B cell (primary cell): ENCODE measurements around the gene MAGI2. TPM values are rescaled to one million over a fixed set of nuclear protein-coding genes. Genes with fewer than 3 reads are reported as not detected.
"Not testable (repeated sequence)": the region's sequence is repeated elsewhere in the genome, so short reads cannot be mapped to it uniquely, and the experiment has no call there.

Experiments used
- ATAC-seq: fragments of 200-7000 bp; cut with Tn5 transposase; one replicate; pipeline ENCODE4 v1.10.0; 2021; ENCODE audit warnings: low read depth, mild to moderate bottlenecking, moderate number of reproducible peaks, moderate library complexity
- CTCF ChIA-PET: fragments of 350-600 bp; sonication (Branson Sonifier 250); formaldehyde crosslinking; loops from one replicate; lab custom pipeline; 2021; ENCODE audit warnings: antibody characterized with exemption, inconsistent platforms; lab: Charles Lee
- POLR2A ChIA-PET: fragments of 350-600 bp; sonication (Branson Sonifier 250); formaldehyde crosslinking; loops from one replicate; lab custom pipeline; 2021; ENCODE audit warnings: antibody characterized with exemption; lab: Charles Lee
- DNase-seq: peaks from one replicate; pipeline ENCODE4 v3.0.0; 2013
- H2AFZ ChIP-seq: 2 replicates; pipeline ENCODE4 v1.6.1; 2012; ENCODE audit warnings: mild to moderate bottlenecking, low read depth, low read length; ENCODE audit not compliant: insufficient read depth, poor library complexity, severe bottlenecking
- H3K27ac ChIP-seq, 2 donors: 1 replicate in 1 of 2; 2 replicates in 1 of 2; pipeline ENCODE4 v1.5.1; 2012 to 2013; ENCODE audit warnings: low read length in 2 of 2, mild to moderate bottlenecking in 2 of 2, moderate library complexity in 1 of 2
- H3K27me3 ChIP-seq, 4 experiments: fragments of 200-600 bp in 1 of 4; sonication (generic) in 1 of 4; replicated peaks in 1 of 4; 1 replicate in 2 of 4; 2 replicates in 2 of 4; pipeline versions ENCODE4 v1.6.1 to v1.7.0; 2013 to 2016; ENCODE audit warnings: low read length in 3 of 4, mild to moderate bottlenecking in 2 of 4, mixed read lengths in 1 of 4, moderate library complexity in 1 of 4; ENCODE audit not compliant: insufficient read depth in 4 of 4, control insufficient read depth in 3 of 4; ENCODE audit errors: control extremely low read depth in 1 of 4
- H3K36me3 ChIP-seq, 2 experiments: replicated peaks in 1 of 2; 1 replicate in 1 of 2; 2 replicates in 1 of 2; pipeline versions ENCODE4 v1.6.1 to v1.7.1; 2013; ENCODE audit warnings: low read length in 1 of 2; ENCODE audit not compliant: insufficient read depth in 2 of 2, control insufficient read depth in 1 of 2; ENCODE audit errors: control extremely low read depth in 1 of 2, extremely low read depth in 1 of 2
- H3K4me1 ChIP-seq, 2 donors: fragments of 200-600 bp in 1 of 2; sonication (generic) in 1 of 2; 1 replicate in 1 of 2; 2 replicates in 1 of 2; pipeline versions ENCODE4 v1.5.1 to v1.6.1; 2013 to 2017; ENCODE audit warnings: low read length in 2 of 2; ENCODE audit not compliant: control insufficient read depth in 2 of 2, insufficient read depth in 2 of 2
- H3K4me2 ChIP-seq: replicated peaks from 2 replicates; pipeline ENCODE3; 2012; ENCODE audit warnings: mild to moderate bottlenecking, low read depth, low read length; ENCODE audit not compliant: poor library complexity, severe bottlenecking
- H3K4me3 ChIP-seq, 5 experiments: fragments of 200-600 bp in 1 of 5; sonication (generic) in 1 of 5; 1 replicate in 3 of 5; 2 replicates in 2 of 5; pipeline versions ENCODE4 v1.5.1 to v1.7.0; 2011 to 2016; ENCODE audit warnings: low read length in 4 of 5, mild to moderate bottlenecking in 4 of 5, low read depth in 2 of 5, control low read depth in 1 of 5, moderate library complexity in 1 of 5; ENCODE audit not compliant: insufficient read depth in 1 of 5; ENCODE audit errors: control extremely low read depth in 1 of 5, extremely low read depth in 1 of 5
- H3K79me2 ChIP-seq: fragments of 200-600 bp; sonication (generic); one replicate; pipeline ENCODE4 v1.6.0; 2016; ENCODE audit warnings: low read length; ENCODE audit not compliant: control insufficient read depth, insufficient read depth
- H3K9ac ChIP-seq: fragments of 200-600 bp; sonication (generic); 2 replicates; pipeline ENCODE4 v1.6.1; 2017; ENCODE audit warnings: mild to moderate bottlenecking, low read length, moderate library complexity
- H3K9me3 ChIP-seq, 3 donors: one replicate each; pipeline versions ENCODE4 v1.6.1 to v1.7.1; 2013; ENCODE audit warnings: low read length in 2 of 3; ENCODE audit not compliant: control insufficient read depth in 2 of 3, insufficient read depth in 1 of 3; ENCODE audit errors: control extremely low read depth in 1 of 3
- H4K20me1 ChIP-seq: 2 replicates; pipeline ENCODE4 v1.6.0; 2012; ENCODE audit warnings: mild to moderate bottlenecking, low read length; ENCODE audit not compliant: insufficient read depth, control insufficient read depth, poor library complexity, severe bottlenecking
- H3K27ac Mint-ChIP-seq: one replicate; pipeline ENCODE4 v1.8.0; 2021; ENCODE audit warnings: mixed read lengths
- H3K27me3 Mint-ChIP-seq: one replicate; pipeline ENCODE4 v1.8.0; 2021; ENCODE audit warnings: mixed read lengths
- H3K4me1 Mint-ChIP-seq: one replicate; pipeline ENCODE4 v1.8.0; 2021; ENCODE audit warnings: mixed read lengths
- H3K4me3 Mint-ChIP-seq: one replicate; pipeline ENCODE4 v1.8.0; 2021; ENCODE audit warnings: mixed read lengths
- H3K9me3 Mint-ChIP-seq: one replicate; pipeline ENCODE4 v1.8.0; 2022; ENCODE audit warnings: mixed read lengths; ENCODE audit not compliant: insufficient read depth
- CTCF ChIP-seq: fragments of 200-600 bp; IDR thresholded peaks from one replicate; pipeline ENCODE4 v1.8.0; 2022; ENCODE audit warnings: antibody characterized with exemption, mild to moderate bottlenecking
- EZH2 ChIP-seq: IDR thresholded peaks from 2 replicates; pipeline ENCODE4 v1.6.1; 2012; ENCODE audit warnings: borderline replicate concordance, low read depth, mild to moderate bottlenecking, moderate library complexity, low read length; ENCODE audit not compliant: insufficient read depth, poor library complexity, severe bottlenecking
- WGBS: methylation state at CpG from one replicate; pipeline ENCODE4 v1.1.5; 2013; ENCODE audit warnings: missing lambda C conversion rate; ENCODE audit not compliant: insufficient coverage; 5-methylcytosine and 5-hydroxymethylcytosine counted together
- intact Hi-C: fragments of 100-400 bp; cut with micrococcal nuclease; formaldehyde crosslinking; loops from one replicate; pipeline ENCODE4 v1.10.0; 2022
- polyA plus RNA-seq: library from polyadenylated mRNA; depleted of rRNA; stranded (reverse); fragments of >200 nt; gene quantifications from 2 replicates; pipeline ENCODE4 v1.2.3, GENCODE V29; 2012
- total RNA-seq, 2 donors: library from RNA; stranded (reverse); fragments of 120-200 nt in 1 of 2; gene quantifications; 1 replicate in 1 of 2; 2 replicates in 1 of 2; pipeline versions ENCODE4 v1.2.3 to v1.2.4, GENCODE V29; 2013 to 2022

Gene MAGI2
- total and polyA plus RNA-seq, 2 donors (not counting 1 experiment from before 2014, with no cell fraction given) = 0.16 to 0.64 TPM

GRCh38 chr7:78585980-78586379 is 867.5 kb downstream of the MAGI2 start:
- no peak overlapping the region for H3K27ac ChIP-seq
- TF ChIP-seq EZH2 = no peak
- no peak for TF ChIP-seq CTCF
- POLR2A ChIA-PET = no interaction called here

DNA sequence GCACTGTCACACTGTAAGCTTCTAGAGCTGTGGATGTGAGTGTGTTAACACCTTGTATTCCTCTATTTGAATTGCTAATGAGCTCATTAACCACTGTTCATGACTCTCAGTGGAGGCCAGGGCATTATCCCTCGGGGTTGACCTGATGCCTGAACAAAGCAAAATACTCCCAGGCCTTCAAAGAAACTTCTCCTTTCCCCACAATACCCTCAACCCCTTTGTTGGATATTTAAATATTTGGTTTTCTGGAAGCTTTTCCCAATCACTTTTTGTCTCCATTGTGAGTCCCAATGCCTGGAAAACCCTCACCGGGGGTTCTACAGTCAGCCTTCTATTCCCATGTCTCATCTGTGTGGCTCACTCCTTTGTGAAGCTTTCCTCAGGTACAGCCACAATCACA is 874.8 kb downstream of the MAGI2 start:
- no peaks in the 10 kb centered on the region for H3K27me3 ChIP-seq
- H3K79me2 ChIP-seq = no peaks in the 10 kb centered on the region
- no peak overlapping the region for H3K27ac ChIP-seq
- no peaks in the 10 kb centered on the region for H4K20me1 ChIP-seq
- CTCF ChIA-PET = no interaction called here
- no peak overlapping the region for H3K4me2 ChIP-seq
- no peak overlapping the region for H3K4me3 ChIP-seq
- Mint-ChIP-seq H3K27me3 (no peaks in the 10 kb centered on the region), H3K9me3 (no peaks in the 10 kb centered on the region), H3K4me1 (no peaks in the 10 kb centered on the region), H3K4me3 (no peak overlapping the region), H3K27ac (no peak overlapping the region)
- intact Hi-C loops = loop anchor here (10.0 kb wide), 1 partner anchor 56 kb away; no protein-coding TSS in a partner anchor
- no peak overlapping the region for H3K9ac ChIP-seq
- no peaks in the 10 kb centered on the region for H3K9me3 ChIP-seq
- 100% methylated on average over 1 of the region's 2 CpGs for WGBS
- TF ChIP-seq CTCF (no peak), EZH2 (no peak)
- no peaks in the 10 kb centered on the region for H3K36me3 ChIP-seq
- no peak for DNase-seq
- H2AFZ ChIP-seq = no peak overlapping the region
- H3K4me1 ChIP-seq = no peaks in the 10 kb centered on the region
- POLR2A ChIA-PET = no interaction called here
- ATAC-seq = no peak

More at GRCh38 chr7:78585980-78586379, 867.5 kb downstream of the MAGI2 start:
- intact Hi-C loops = no loop called here
- Mint-ChIP-seq H3K27ac (no peak overlapping the region), H3K27me3 (no peaks in the 10 kb centered on the region), H3K4me3 (no peak overlapping the region), H3K4me1 (no peaks in the 10 kb centered on the region), H3K9me3 (no peaks in the 10 kb centered on the region)
- no peak overlapping the region for H2AFZ ChIP-seq
- no peaks in the 10 kb centered on the region for H3K79me2 ChIP-seq
- no peak overlapping the region for H3K9ac ChIP-seq
- no peak overlapping the region for H3K4me2 ChIP-seq
- no peaks in the 10 kb centered on the region for H3K27me3 ChIP-seq
- no peaks in the 10 kb centered on the region for H3K36me3 ChIP-seq
- no peaks in the 10 kb centered on the region for H3K4me1 ChIP-seq
- H4K20me1 ChIP-seq = no peaks in the 10 kb centered on the region
- H3K9me3 ChIP-seq = no peaks in the 10 kb centered on the region
- CTCF ChIA-PET = no interaction called here
- no peak overlapping the region for H3K4me3 ChIP-seq
- no peak for DNase-seq
- 94% methylated on average over 4 of the region's 4 CpGs for WGBS
- no peak for ATAC-seq

DNA sequence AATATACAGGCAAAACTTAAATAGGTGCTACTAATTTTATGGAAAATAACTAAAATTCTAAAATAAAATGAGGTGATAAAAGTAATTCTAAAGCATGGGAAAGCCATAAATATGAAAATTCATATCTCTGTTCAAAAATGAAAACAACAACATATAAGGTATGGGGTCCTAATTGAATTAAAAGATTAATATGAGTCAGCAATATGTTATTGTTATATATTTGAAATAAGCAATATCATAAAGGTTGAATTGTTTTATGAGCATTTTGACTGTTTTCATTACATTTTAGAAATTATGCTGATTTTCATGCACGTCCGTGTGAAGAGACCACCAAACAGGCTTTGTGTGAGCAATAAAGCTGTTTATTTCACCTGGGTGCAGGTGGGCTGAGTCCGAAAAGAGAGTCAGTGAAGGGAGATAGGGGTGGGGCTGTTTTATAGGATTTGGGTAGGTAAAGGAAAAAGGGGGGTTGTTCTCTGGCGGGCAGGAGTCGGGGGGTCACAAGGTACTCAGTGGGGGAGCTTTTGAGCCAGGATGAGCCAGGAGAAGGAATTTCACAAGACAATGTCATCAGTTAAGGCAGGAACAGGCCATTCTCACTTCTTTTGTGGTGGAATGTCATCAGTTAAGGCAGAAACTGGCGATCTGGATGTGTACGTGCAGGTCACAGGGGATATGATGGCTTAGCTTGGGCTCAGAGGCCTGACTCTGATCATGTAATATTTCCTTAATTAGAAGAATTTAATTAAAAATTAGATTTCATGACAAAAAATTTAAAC is 876.1 kb downstream of the MAGI2 start:
- H3K9me3 ChIP-seq, H3K36me3 ChIP-seq, H3K9me3 Mint-ChIP-seq, H3K79me2 ChIP-seq, H4K20me1 ChIP-seq, H3K27me3 ChIP-seq, H3K27ac ChIP-seq, H3K4me2 ChIP-seq, DNase-seq, H3K27me3 Mint-ChIP-seq, ATAC-seq, H3K4me3 ChIP-seq, POLR2A ChIA-PET, CTCF ChIA-PET, H3K27ac Mint-ChIP-seq, H3K4me1 ChIP-seq, H2AFZ ChIP-seq, H3K4me1 Mint-ChIP-seq, H3K9ac ChIP-seq, H3K4me3 Mint-ChIP-seq: not testable (repeated sequence)
- intact Hi-C loops = loop anchor here (10.0 kb wide), 1 partner anchor 57 kb away; no protein-coding TSS in a partner anchor
- WGBS = 100% methylated on average over 1 of the region's 7 CpGs
